NCI-H2081 treated with DMSO at 0.1 percent for 48 hours (cell line): Measurements from ENCODE around the gene LPCAT1.

ENCODE experiments used
- DNase-seq: peaks from one replicate; lab custom pipeline; 2025; lab: John Stamatoyannopoulos, UW

LPCAT1 gene

DNA sequence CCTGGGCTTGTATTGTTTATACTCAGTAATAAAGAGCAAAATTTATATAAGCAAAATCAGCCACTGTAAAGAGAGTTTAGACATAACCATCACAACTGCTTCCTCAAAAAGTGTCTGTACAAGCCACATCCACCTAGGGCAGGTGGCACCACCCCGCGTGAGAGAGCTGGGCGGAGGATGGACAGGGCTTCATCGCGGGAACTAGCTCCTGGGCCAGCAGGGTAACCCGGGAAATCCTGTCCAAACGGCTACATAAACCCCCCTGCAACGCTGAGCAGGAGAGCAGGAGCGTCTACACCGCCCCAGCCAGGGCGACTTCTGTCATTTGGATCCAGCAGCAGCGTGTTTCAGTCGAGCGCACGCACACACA, 79.8 kb downstream of the LPCAT1 start:
- DNase-seq, result no peak

DNA sequence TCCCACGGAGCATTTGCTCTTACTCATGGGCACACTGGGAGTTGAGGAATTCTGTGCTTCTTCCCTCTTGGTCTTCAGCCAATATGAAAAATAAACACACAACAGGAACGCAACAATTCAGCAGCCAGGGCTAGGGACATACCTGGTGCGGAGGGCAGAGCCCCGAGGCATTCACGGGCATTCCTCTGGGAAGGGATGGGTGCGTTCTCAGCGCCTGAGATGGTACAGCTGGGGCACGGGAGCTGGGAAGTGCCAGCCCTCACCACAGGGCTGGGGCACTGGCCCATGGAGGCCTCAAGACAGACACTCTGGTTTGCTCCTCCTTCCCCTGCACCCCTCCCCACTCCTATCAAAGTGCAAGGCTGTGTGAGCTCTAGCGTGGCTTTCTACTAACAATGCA, 80.6 kb downstream of the LPCAT1 start:
- DNase-seq, result no peak

DNA sequence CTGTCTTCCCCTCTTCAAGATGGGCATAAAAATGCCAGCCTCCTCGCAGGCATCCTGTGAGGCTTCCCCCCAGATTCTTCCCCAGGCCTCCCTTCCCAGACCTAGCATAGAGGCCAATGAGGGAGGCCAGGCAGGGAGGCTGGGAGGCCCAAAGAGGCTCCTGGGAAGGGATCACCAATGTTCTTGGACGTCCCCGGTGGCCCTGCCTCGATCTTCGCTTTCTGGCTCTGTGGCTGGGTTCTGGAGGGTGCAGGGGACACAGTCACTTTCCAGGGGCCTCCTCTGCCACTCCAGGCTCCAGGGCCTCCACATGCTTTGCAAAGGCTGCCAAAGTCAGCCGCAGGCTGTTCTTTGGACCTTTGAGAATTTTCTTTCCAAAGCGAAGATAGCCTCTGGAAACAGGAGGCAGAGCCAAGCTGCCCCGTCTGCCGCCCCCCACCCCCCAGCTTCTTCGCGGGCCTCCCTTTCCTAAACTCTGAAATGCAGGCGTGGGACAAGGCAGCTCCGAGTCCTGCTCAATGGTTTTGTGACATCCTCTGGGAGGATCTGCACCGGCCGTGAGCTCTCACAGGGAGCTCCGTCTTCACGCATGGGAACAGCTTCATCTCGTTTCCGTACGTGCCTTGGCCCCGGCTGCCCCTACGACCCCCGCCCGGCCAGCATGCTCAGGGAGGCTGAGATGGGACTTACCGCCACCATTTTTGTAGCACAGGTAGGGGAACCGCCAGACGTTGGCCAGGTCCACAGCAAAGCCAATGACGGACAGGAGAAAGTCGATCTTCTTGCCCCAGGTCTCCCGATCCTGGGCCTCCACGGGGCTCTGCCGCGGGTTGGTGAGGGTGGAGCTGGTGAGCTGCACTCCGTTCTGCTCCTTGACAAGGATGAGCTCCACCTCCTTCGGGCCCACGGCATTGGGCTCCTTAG, 81.3 kb downstream of the LPCAT1 start:
- DNase-seq, result no peak

DNA sequence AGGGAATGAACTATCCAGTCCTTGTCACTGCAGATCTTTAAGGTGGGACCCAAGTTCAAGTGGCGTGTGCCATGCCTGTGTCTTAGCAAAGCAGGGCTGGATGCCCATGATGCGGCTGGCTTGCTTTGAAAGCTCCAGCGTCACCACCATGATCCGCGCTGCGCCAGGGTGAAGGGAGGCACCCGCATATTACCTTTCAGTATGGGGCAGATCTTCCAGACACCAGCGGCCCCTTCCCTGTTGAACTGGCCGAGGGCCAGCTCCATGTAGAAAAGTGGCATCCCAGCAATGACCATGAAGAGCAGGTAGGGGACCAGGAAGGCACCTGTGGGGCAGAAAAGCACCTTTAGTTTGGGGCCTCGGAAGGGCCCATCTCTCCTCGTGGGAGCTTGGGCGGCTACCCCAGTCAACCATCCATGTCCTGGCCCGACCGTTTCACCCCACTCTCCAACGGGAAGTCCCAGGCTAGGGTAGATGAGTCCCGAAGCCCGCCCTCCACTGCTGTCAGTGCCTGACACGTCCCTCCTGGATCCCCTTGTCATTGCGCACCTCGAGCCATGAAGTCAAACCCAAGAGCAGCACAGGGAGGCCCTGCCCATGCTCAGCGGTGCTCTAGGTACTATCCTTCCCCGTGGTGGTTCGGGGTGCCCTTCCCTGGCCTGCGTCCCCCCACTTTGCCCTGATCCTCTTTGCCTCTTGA, 82.4 kb downstream of the LPCAT1 start:
- no peak for DNase-seq

DNA sequence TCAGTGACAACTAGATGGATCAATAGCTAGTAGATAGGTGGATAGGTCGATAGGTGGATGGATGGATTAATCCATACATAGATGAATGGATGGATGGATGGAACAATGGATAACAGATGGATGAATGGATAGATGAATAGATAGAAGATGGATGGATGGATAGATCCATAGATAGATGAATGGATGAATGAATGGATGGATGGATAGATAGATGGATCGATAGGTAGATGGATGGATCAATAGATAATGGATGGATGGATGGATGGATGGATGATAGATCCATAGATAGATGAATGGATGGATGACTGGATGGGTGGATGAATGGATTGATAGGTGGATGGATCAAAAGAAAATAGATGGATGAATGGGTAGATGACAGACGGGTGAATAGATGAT, 83.7 kb downstream of the LPCAT1 start:
- DNase-seq, result no peak

DNA sequence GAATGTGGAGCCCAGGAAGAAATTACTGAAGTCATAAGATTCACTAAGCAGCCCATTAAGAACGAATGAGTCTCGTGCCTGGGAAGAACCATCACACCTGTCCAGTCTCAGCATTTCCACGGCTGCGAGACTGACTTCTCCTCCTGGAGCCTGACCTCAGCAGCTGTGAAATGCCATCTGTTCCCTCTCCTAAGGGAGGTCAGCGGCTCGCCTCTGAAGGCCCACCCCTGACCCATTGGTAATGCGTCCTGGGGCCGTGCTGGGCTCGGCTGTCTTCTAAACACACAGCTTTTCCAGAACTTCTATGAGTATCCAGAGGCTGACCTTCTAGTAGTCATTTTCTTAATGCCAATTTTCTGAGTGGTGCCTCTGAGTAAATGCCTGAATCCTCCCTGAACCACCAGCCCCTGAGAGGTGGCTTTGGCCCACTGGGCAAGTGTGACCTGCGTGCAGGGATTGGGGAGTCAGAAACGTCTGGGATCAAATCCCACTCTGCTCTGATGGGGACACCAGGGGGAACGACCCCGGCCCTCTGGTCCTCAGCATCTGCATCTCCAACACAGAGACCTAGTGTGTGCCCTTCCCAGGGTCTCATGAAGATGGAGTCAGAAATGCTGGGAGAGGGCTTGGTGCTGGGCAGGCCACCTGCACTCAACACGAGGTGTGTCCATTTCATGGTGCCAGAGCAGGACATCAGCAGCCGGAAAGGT, 84.2 kb downstream of the LPCAT1 start:
- DNase-seq, result no peak

DNA sequence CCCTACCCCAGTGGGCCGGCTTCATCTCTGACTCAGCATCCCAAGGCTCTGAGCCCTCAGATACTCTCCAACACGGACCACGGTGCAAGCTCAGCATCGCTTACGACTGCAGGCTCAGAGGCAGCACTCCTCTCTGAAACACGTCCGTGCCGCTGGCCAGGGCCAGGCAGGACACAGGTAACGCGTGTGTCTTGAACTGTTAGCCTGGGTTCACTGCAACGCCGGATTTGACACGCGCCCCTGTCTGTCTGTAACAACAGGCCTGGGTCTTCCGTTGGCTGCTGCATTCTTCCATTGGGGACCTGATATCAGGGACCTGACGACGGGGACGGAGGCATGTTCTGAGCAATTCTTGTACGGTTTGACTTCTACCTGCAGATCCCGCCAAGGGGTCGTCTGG, 84.9 kb downstream of the LPCAT1 start:
- no peak for DNase-seq

DNA sequence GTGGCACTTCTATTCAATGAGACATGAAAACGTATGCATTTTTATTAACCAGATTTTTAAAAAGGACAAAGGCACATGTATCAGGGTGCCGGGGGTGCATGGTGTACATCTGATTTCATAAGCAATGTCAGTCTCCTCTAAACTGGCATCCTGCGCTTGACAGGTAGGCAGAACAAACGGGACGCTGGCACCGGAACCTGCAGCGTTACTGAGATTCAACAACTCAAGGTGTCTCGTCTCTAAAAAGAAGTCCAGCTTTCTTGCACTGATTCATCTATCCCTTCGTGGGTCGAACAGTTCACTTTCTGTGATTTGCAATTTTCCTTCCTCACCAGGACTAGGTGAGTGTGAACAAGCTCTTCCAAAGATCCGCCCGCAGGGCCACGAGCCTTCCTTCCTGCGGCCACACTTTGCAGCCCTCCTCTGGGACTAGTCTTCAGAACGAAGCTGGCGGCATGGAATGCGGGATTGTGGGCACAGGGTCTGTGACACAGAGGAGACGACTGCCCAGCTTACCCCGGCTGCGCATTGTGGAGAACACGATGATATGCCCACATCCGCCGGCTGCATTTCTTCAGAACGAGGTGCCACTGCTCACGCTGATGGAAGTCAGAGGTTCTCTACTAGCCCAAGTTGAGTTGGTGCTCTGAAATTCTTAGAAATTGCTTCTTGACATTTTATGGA, 85.7 kb downstream of the LPCAT1 start:
- DNase-seq, result no peak

DNA sequence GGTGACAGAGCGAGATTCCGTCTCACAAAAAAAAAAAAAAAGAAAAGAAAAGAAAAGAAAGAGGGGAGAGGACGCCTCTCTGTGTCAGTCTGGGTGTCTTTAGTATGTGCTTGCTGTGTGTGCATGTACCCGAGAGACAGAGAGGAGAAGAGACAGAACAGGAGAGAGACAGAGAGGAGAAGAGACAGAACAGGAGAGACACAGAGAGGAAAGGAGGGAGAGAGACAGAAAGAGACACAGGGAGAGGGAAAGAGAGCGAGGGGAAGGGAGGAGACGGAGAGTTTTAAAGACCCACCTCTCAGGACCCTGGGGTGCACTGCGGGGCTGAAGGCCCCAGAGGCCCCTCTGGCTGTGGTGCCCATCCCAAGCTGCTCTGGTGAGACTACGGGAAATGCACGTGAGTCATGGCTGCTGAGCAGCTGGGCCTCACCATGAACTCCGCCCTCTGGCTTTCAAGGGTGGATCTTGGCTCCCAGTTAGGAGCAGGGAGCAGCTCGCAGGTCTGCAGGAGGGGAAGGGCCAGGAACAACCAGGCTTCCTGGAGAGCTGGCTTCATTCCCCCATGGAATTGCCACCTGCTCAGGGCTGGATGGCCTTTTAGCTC, 86.4 kb downstream of the LPCAT1 start:
- DNase-seq, result no peak

DNA sequence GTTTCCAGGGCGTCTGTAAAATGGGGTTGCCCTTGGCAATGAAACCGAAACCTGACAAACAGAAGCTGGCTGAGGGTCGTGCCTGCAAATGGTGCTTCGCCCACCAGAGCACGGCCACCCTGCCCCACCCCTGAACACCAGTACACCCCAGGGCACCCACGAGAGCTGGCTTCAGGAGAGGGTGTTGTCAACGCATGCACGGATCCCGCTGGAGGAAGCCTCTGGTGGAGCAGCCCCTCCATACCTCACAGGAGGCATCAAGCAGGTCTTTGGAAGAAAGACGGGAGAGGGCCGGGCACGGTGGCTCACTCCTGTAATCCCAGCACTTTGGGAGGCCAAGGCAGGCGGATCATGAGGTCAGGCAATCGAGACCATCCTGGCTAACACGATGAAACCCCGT, 87.1 kb downstream of the LPCAT1 start:
- no peak for DNase-seq

DNA sequence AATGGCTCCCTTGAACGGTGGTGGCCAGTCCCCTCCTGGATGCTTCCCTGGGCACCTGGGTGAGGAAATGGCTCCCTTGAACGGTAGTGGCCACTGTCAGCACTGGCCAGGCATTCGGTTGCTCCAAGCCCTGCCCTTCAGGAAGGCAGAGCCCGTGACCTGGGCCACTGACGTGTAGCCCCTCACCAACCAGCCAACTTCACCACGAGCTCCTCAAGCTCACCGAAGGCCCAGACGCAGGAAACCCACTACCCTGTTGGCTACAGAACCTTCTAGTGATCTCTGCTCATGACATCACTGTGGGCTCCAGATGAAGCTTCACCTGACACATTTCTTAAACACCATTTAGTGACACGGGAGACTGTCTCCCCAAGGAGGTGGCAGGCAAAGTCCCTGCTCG, 87.7 kb downstream of the LPCAT1 start:
- no peak for DNase-seq

DNA sequence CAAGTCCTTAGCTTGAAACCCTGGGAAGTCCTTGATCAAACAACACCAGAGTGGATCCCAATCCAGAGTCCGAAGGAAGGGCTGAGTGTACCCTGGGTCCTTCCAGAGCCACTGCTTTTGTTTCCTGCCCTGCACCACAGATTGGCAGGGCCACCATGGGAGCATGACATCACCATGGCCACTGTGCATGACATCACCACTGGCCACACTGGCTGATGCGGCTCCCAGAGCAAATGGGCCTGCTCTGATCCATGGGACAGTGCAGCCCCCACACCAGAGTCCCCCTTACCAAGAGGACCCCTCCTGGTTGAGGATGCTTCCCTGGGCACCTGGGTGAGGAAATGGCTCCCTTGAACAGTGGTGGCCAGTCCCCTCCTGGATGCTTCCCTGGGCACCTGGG, 88.4 kb downstream of the LPCAT1 start:
- no peak for DNase-seq

DNA sequence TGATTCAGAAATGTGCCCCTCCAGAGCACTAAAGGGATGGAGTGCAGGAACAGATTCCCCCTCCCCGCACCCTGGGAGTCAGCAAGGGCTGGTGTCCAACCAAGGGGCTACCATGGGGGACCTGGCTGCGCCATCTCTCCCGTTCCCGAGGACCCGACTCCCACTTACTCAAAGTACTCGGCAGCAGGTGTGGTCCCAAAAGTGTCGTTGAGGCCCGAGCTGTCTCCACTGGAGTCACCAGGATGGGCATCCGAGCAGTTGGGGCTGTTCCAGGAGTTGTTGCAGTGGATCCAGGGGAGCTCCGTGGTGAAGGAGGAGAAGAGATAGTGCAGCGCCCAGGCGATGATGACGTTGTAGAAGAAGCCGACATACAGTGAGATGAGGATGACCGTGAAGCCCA, 91.5 kb downstream of the LPCAT1 start:
- no peak for DNase-seq

DNA sequence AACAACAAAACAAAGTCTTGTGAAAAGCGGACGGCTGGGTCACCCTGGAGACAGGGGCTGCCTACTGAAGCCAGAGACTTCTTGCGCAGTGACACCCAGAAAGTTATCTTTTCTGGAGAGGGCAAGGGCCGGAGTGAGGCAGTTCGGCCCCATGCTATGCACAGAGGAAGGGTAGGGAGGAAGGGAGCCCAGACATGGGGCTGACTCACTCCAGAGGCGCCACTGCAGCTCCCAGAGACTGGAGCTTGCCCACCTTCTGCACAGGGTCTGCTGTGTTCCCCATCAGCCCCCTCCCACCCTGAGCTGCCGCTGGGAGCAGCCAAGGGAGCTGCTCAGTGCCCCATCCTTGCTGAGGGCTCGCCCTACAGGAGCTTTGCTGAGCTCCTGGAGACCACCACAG, 91.9 kb downstream of the LPCAT1 start:
- DNase-seq, result no peak

DNA sequence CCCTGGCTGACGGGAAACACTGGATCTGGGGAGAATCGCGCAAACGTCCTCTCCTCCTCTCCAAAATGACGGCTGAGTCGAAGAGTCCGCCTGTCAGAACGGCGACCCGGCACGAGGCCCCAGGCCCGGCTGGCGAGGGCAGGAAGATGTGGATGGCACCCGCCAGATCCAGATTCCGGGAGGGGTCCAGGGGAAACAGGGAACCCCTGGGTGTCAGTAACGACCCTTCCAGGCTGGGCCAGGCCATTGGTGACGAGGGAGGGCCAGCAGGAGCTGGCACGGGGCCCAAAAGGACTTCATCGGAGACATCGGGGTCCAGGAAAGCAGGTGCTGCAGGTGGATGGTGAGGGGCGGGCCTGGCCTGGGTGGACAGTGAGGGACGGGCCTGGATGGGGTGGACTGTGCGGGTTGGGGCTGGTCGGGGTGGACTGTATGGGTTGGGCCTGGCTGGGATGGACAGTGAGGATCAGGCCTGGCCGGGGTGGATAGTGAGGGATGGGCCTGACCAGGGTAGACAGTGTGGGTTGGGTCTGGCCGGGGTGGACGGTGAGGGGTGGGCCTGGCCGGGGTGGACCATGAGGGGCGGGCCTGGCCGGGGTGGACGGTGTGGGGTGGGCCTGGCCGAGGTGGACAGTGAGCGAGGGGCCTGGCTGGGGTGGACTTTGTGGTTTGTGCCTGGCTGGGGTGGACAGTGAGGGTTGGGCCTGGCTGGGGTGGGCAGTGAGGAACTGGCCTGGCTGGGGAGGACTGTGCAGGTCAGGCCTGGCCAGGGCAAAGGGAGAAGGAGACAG, 92.5 kb downstream of the LPCAT1 start:
- no peak for DNase-seq

DNA sequence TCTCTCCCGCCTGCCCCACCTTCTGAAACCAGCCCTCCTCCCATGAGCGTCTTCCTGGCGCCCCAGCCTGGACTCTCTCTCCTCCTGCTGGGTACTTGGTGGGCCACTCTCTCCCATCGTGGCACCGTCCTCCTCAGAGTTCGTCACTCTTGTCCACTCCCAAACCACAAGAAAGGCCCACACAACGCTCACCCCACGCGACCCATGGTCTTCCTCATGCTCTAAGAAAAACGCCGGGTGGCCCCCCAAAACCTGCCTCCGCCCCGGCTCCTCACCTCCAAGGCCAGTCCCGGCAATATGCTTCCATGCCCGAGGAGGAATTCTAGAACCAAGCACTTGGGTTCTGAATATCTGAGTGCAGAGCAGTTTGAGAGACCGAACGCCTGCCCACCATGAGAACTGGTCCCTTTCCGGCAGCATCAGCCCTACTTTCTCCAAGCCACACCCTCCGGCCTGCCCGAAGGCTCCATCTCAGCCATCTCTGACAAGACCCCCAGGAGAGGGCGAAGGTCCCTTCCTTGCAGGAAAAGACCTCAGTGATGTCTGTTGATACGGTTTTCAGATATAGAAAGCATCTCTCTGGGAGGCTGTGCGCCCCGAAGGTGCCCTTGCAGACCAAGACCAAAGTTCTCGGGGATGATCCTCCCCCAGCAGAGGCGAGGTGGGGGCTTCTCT, 93.5 kb downstream of the LPCAT1 start:
- no peak for DNase-seq

DNA sequence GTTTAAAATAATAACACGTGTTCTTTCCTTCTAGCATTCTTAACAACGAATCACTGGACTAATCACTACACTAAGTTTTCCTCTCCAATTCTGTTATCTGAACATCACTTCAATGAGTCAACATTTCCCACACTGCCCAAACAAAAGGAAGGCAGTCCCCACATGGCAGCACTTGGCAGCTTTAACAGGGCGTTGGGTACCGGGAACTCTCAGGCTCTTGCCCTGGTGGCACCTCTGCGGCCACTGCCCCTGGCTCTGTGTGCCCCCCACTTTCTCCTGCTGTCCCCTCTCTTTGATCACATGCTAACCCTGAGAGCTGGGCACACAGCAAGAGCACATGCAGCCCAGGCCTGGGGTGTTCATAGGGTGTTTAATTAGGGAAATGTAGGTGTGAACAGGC, 94.3 kb downstream of the LPCAT1 start:
- no peak for DNase-seq

DNA sequence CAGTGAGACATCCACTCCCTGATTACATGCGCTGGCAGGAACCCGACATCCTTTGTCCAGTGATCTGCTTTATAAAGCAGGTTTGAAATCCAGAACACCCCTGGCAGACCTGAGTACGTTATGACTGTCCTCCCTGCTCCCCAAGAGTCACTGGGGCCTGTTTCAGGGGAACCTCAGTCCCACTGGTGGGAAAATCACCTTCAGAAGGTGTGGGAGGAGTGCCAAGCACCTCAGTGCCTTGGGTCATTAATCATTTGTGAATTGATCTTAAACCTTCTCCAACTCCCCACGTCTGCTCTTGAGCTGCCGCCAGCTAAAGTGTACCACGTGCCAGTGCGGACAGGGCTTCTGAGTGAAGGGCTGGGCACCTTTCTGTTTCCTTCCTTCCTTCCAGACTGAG, 94.7 kb downstream of the LPCAT1 start:
- DNase-seq, result no peak

DNA sequence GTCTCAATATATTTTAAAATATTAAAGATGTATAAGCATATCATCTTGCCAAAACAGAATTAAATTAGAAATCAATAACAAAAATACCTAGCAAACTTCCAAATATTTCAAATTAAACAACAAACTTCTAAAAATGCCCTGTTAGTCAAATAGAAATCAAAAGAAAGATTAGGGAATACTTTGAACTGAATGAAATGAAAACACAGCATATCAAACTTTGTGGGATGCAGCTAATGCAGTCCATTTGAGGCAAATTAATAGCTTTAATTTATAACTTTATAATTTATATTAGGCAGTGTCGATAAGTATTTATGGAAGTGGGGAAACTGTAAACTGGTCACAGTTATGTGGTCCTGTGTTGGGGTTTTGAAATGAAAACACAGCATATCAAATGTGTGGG, 95.7 kb downstream of the LPCAT1 start:
- DNase-seq, result no peak

DNA sequence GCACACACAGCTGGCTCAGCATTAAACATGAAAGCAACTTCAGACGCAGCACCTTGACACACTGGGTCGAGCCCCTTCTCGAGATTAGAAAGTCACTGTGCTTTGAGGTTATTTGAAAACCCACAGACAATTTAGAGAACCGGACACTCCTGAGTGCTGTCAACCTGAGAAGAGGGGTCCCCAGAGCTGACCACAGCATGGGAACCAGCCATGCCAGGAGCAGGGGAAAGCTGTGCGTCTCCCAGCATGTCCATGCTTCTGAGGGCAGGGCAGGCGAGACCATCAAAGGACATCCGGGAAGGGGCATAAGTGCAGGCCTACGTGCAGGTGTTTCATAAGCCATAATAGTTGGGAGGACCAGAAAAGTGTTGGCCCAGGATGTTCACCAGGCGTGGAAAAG, 99.0 kb downstream of the LPCAT1 start:
- DNase-seq, result no peak
